ENCODE results near the gene AP1G1.
"Not testable (repeated sequence)": the region's sequence is repeated elsewhere in the genome, so short reads cannot be mapped to it uniquely, and the experiment has no call there.

AP1G1 gene

DNA sequence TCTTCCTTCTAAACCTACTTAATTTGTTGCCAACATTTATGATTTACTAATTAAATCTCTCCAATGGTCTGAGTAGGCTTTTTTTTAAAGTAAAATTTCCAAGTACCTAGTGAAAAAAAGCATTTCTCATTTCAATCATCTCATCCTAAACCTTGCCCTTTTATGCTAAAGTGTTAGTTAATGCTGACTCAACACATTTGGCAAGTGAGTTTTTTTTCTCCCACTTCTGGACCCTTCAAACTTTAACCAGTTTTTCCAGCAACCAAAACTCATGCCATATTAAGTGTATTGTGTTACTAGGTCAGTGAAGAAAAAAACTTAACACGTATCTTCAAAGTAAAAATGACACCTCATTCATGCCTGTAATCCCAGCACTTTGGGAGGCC lies 5.3 kb downstream of the AP1G1 start:
- H3K9ac ChIP-seq (ENCODE audit: low read depth, low read length): no peak overlapping the region
- no peaks in the 10 kb centered on the region for H3K36me3 ChIP-seq (ENCODE audit: control insufficient read depth, insufficient read depth, low read length)
- H3K4me3 ChIP-seq (ENCODE audit: low read depth, low read length): no peak overlapping the region
- no peaks in the 10 kb centered on the region for H3K4me1 ChIP-seq (ENCODE audit: control insufficient read depth, insufficient read depth, low read length)
- no peaks in the 10 kb centered on the region for H3K9me3 ChIP-seq (ENCODE audit: control insufficient read depth, insufficient read depth, low read length)
- H3K27me3 ChIP-seq (ENCODE audit: control insufficient read depth, insufficient read depth, low read length): no peaks in the 10 kb centered on the region

GRCh38 chr16:71796501-71797097 lies 12.0 kb downstream of the AP1G1 start:
- H3K4me3 ChIP-seq (ENCODE audit: low read depth, low read length): no peak overlapping the region

DNA sequence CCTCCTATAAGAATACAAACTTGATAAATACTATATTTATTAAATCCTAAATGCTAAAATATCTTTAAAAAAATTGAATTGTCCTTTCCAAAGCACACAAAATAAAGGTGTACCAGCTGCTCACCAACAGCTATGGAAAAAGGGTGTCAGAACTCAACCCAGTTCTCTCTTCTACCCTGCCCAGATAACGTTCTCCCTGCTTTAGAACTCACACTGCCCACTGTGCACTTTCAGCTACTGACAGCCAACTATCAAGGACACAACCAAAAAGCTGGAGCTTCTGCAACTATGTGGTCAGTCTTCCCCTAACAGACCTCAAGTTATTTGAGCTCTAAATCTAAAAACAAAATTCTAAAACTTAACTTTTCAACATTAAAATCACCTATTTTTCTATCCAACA lies 13.7 kb downstream of the AP1G1 start:
- Histone ChIP-seq H3K4me1 (ENCODE audit: control insufficient read depth, insufficient read depth, low read length) (no peaks in the 10 kb centered on the region), H3K9me3 (ENCODE audit: control insufficient read depth, insufficient read depth, low read length) (no peaks in the 10 kb centered on the region), H3K9ac (ENCODE audit: low read depth, low read length) (no peak overlapping the region), H3K36me3 (ENCODE audit: control insufficient read depth, insufficient read depth, low read length) (no peaks in the 10 kb centered on the region), H3K4me3 (ENCODE audit: low read depth, low read length) (no peak overlapping the region), H3K27me3 (ENCODE audit: control insufficient read depth, insufficient read depth, low read length) (no peaks in the 10 kb centered on the region)

More at GRCh38 chr16:71796501-71797097, 12.0 kb downstream of the AP1G1 start:
- H3K4me1 ChIP-seq (ENCODE audit: control insufficient read depth, insufficient read depth, low read length): no peaks in the 10 kb centered on the region
- H3K9ac ChIP-seq (ENCODE audit: low read depth, low read length): no peak overlapping the region
- H3K27me3 ChIP-seq (ENCODE audit: control insufficient read depth, insufficient read depth, low read length): no peaks in the 10 kb centered on the region
- H3K9me3 ChIP-seq (ENCODE audit: control insufficient read depth, insufficient read depth, low read length): no peaks in the 10 kb centered on the region
- H3K36me3 ChIP-seq (ENCODE audit: control insufficient read depth, insufficient read depth, low read length): no peaks in the 10 kb centered on the region

- no peak overlapping the region for H3K9ac ChIP-seq (ENCODE audit: low read depth, low read length)
- no peak overlapping the region for H3K4me3 ChIP-seq (ENCODE audit: low read depth, low read length)
- no peaks in the 10 kb centered on the region for H3K27me3 ChIP-seq (ENCODE audit: control insufficient read depth, insufficient read depth, low read length)
- peaks cover 3% of the 10 kb centered on the region for H3K36me3 ChIP-seq (ENCODE audit: control insufficient read depth, insufficient read depth, low read length)
- no peaks in the 10 kb centered on the region for H3K4me1 ChIP-seq (ENCODE audit: control insufficient read depth, insufficient read depth, low read length)
- H3K9me3 ChIP-seq (ENCODE audit: control insufficient read depth, insufficient read depth, low read length): no peaks in the 10 kb centered on the region
Measured at GRCh38 chr16:71794018-71794417, 14.6 kb downstream of the AP1G1 start.

GRCh38 chr16:71792176-71792575 lies 16.5 kb downstream of the AP1G1 start:
- no peak overlapping the region for H3K9ac ChIP-seq (ENCODE audit: low read depth, low read length)
- H3K36me3 ChIP-seq (ENCODE audit: control insufficient read depth, insufficient read depth, low read length): peaks cover 12% of the 10 kb centered on the region
- no peaks in the 10 kb centered on the region for H3K4me1 ChIP-seq (ENCODE audit: control insufficient read depth, insufficient read depth, low read length)
- no peaks in the 10 kb centered on the region for H3K9me3 ChIP-seq (ENCODE audit: control insufficient read depth, insufficient read depth, low read length)
- no peaks in the 10 kb centered on the region for H3K27me3 ChIP-seq (ENCODE audit: control insufficient read depth, insufficient read depth, low read length)
- H3K4me3 ChIP-seq (ENCODE audit: low read depth, low read length): no peak overlapping the region

GRCh38 chr16:71790329-71790728 lies 18.3 kb downstream of the AP1G1 start:
- H3K9me3 ChIP-seq (ENCODE audit: control insufficient read depth, insufficient read depth, low read length); H3K27me3 ChIP-seq (ENCODE audit: control insufficient read depth, insufficient read depth, low read length); H3K4me3 ChIP-seq (ENCODE audit: low read depth, low read length); H3K4me1 ChIP-seq (ENCODE audit: control insufficient read depth, insufficient read depth, low read length); H3K9ac ChIP-seq (ENCODE audit: low read depth, low read length): not testable (repeated sequence)
- peaks cover 15% of the 10 kb centered on the region for H3K36me3 ChIP-seq (ENCODE audit: control insufficient read depth, insufficient read depth, low read length)

DNA sequence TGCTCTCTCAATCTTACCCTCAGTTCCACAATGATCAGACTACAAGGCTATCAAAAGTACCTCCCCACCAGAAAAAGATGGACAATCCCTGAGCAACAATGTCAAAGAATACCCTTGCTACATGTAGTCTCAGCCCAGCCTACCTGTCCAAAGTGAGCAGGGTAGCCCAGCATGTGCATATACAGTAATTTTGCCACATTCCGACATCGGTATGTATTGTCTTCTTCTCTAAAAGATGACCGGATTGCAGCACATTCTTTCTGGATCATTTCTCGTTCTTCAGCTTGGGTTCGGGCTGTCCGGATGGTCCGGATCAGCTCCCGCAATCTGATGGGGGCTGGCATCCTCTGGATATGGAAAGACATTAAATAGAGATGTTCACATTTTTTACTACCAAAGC lies 19.5 kb downstream of the AP1G1 start:
- no peaks in the 10 kb centered on the region for H3K9me3 ChIP-seq (ENCODE audit: control insufficient read depth, insufficient read depth, low read length)
- H3K9ac ChIP-seq (ENCODE audit: low read depth, low read length): no peak overlapping the region
- no peaks in the 10 kb centered on the region for H3K27me3 ChIP-seq (ENCODE audit: control insufficient read depth, insufficient read depth, low read length)
- H3K4me3 ChIP-seq (ENCODE audit: low read depth, low read length): no peak overlapping the region
- no peaks in the 10 kb centered on the region for H3K4me1 ChIP-seq (ENCODE audit: control insufficient read depth, insufficient read depth, low read length)
- H3K36me3 ChIP-seq (ENCODE audit: control insufficient read depth, insufficient read depth, low read length): peaks cover 15% of the 10 kb centered on the region

DNA sequence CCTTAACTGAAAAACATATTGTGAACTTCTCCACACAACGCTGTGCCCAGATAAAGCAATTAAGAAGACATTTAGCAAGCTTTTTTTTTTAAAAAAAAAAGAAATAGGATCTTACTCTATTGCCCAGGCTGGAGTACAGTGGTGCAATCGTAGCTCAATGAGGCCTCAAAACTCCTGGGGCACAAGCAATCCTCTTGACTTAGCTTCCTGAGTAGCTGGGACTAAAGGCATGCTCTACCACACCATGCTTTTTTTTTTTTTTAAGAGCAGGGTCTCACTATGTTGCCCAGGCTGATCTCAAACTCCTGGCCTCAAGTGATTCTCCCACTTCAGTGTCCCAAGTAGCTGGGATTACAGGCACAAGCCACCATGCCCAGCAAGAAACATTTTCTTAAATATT lies 20.1 kb downstream of the AP1G1 start:
- peaks cover 15% of the 10 kb centered on the region for H3K36me3 ChIP-seq (ENCODE audit: control insufficient read depth, insufficient read depth, low read length)
- H3K4me1 ChIP-seq (ENCODE audit: control insufficient read depth, insufficient read depth, low read length): no peaks in the 10 kb centered on the region
- H3K27me3 ChIP-seq (ENCODE audit: control insufficient read depth, insufficient read depth, low read length): no peaks in the 10 kb centered on the region
- H3K4me3 ChIP-seq (ENCODE audit: low read depth, low read length): no peak overlapping the region
- no peak overlapping the region for H3K9ac ChIP-seq (ENCODE audit: low read depth, low read length)
- no peaks in the 10 kb centered on the region for H3K9me3 ChIP-seq (ENCODE audit: control insufficient read depth, insufficient read depth, low read length)

- H3K36me3 ChIP-seq (ENCODE audit: control insufficient read depth, insufficient read depth, low read length): peaks cover 15% of the 10 kb centered on the region
- H3K27me3 ChIP-seq (ENCODE audit: control insufficient read depth, insufficient read depth, low read length); H3K9ac ChIP-seq (ENCODE audit: low read depth, low read length); H3K4me3 ChIP-seq (ENCODE audit: low read depth, low read length); H3K9me3 ChIP-seq (ENCODE audit: control insufficient read depth, insufficient read depth, low read length); H3K4me1 ChIP-seq (ENCODE audit: control insufficient read depth, insufficient read depth, low read length): not testable (repeated sequence)
Measured at GRCh38 chr16:71785143-71785542, 23.5 kb downstream of the AP1G1 start.

DNA sequence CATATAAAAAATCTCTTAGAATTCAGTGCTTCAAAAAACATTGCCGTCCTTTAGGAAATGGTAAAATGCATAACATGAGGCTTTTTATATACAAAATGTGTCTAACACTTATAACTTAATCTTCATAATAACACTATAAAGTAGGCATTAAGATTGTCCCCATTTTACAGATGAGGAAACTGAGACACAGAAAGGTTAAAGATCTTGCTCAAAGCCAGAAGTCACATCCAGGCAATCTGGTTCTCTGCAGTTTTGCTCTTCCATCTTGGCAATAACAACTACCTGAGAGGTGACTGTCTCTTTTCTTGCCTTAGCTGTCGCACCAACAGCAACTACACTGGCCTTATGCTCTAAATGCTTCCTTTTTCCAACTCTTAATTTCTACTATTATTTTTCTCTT lies 24.5 kb downstream of the AP1G1 start:
- Histone ChIP-seq H3K36me3 (ENCODE audit: control insufficient read depth, insufficient read depth, low read length) (peaks cover 13% of the 10 kb centered on the region), H3K27me3 (ENCODE audit: control insufficient read depth, insufficient read depth, low read length) (no peaks in the 10 kb centered on the region), H3K9me3 (ENCODE audit: control insufficient read depth, insufficient read depth, low read length) (no peaks in the 10 kb centered on the region), H3K4me3 (ENCODE audit: low read depth, low read length) (no peak overlapping the region), H3K4me1 (ENCODE audit: control insufficient read depth, insufficient read depth, low read length) (no peaks in the 10 kb centered on the region), H3K9ac (ENCODE audit: low read depth, low read length) (no peak overlapping the region)

DNA sequence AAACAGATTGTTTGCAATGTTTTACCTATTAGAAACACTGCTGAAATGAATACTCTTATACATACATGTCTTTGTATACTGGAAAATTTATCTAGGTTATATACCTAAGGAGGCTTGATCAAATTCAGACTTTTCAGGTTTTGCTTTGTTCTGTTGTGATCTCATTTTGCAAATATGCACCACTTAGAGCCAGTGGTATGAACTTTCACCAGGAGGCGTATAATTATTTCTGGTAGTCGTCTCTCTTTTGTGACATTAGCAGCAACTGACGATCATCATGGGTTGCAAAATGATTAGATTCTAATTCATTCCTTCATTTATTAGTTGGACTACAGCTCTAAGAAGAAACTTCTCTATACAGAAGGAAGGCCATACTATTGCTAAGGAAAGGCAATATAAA lies 26.9 kb downstream of the AP1G1 start:
- Histone ChIP-seq H3K36me3 (ENCODE audit: control insufficient read depth, insufficient read depth, low read length) (peaks cover 8% of the 10 kb centered on the region), H3K4me1 (ENCODE audit: control insufficient read depth, insufficient read depth, low read length) (no peaks in the 10 kb centered on the region), H3K27me3 (ENCODE audit: control insufficient read depth, insufficient read depth, low read length) (no peaks in the 10 kb centered on the region), H3K4me3 (ENCODE audit: low read depth, low read length) (no peak overlapping the region), H3K9me3 (ENCODE audit: control insufficient read depth, insufficient read depth, low read length) (no peaks in the 10 kb centered on the region), H3K9ac (ENCODE audit: low read depth, low read length) (no peak overlapping the region)

- H3K36me3 ChIP-seq (ENCODE audit: control insufficient read depth, insufficient read depth, low read length): peaks cover 7% of the 10 kb centered on the region
- H3K4me1 ChIP-seq (ENCODE audit: control insufficient read depth, insufficient read depth, low read length): no peaks in the 10 kb centered on the region
- no peaks in the 10 kb centered on the region for H3K9me3 ChIP-seq (ENCODE audit: control insufficient read depth, insufficient read depth, low read length)
- H3K4me3 ChIP-seq (ENCODE audit: low read depth, low read length): no peak overlapping the region
- no peaks in the 10 kb centered on the region for H3K27me3 ChIP-seq (ENCODE audit: control insufficient read depth, insufficient read depth, low read length)
- no peak overlapping the region for H3K9ac ChIP-seq (ENCODE audit: low read depth, low read length)
Measured at GRCh38 chr16:71780521-71781089, 28.0 kb downstream of the AP1G1 start.

All from iPS-15b (cell line).